ENCODE data around the gene OLFM1. TPM values are rescaled to one million over a fixed set of nuclear protein-coding genes. Genes with fewer than 3 reads are reported as not detected.
"Not testable (repeated sequence)": the region's sequence is repeated elsewhere in the genome, so short reads cannot be mapped to it uniquely, and the experiment has no call there.

The OLFM1 gene
- total RNA-seq, 1 experiment from 2014 or later = 0.42 TPM

GRCh38 chr9:135152614-135153334 lies 65.3 kb downstream of the OLFM1 start:
- DNase-seq (ENCODE audit: low read depth) = no peak

GRCh38 chr9:135154050-135154615 lies 66.7 kb downstream of the OLFM1 start:
- no peak for DNase-seq (ENCODE audit: low read depth)

GRCh38 chr9:135155396-135155795 lies 67.9 kb downstream of the OLFM1 start:
- DNase-seq (ENCODE audit: low read depth) = no peak

GRCh38 chr9:135156525-135157510 lies 69.3 kb downstream of the OLFM1 start:
- DNase-seq (ENCODE audit: low read depth) = peak; percentile 44

- no peak for DNase-seq (ENCODE audit: low read depth)
Observed at GRCh38 chr9:135157856-135158563, 70.5 kb downstream of the OLFM1 start.

GRCh38 chr9:135158564-135158937 lies 71.1 kb downstream of the OLFM1 start:
- no peak for DNase-seq (ENCODE audit: low read depth)

- DNase-seq (ENCODE audit: low read depth) = no peak
Observed at GRCh38 chr9:135159801-135160200, 72.3 kb downstream of the OLFM1 start.

DNA sequence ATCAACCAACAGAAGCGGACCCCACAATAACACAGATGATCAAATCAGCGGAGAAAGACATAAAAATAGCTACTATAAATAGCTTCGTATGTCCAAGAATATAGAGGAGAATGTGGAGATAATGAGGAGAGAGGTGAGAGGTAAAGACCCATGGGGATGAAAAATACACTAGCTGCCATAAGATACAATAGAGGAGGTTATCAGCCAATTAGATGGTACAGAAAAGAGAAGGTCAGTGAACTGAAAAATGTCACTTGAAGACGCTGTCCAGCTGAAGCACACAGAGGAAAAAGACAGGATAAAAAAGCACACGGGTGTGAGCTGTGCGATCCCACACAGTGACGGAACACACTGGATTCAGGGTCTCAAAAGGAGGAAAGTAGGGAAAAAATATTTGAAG lies 73.4 kb downstream of the OLFM1 start:
- no peak for DNase-seq (ENCODE audit: low read depth)

DNA sequence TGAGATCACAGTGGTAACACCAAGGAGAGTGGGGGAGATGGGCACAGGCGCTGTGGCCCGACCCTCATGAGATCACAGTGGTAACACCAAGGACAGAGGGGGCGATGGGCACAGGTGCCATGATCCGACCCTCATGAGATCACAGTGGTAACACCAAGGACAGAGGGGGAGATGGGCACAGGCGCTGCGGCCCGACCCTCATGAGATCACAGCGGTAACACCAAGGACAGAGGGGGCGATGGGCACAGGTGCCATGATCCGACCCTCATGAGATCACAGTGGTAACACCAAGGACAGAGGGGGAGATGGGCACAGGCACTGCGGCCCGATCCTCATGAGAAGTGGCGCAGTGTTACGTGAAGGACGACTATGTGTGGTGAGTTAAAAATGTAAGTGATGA lies 75.1 kb downstream of the OLFM1 start:
- not testable (repeated sequence) for DNase-seq (ENCODE audit: low read depth)

- no peak for DNase-seq (ENCODE audit: low read depth)
Observed at GRCh38 chr9:135163023-135163780, 75.7 kb downstream of the OLFM1 start.

DNA sequence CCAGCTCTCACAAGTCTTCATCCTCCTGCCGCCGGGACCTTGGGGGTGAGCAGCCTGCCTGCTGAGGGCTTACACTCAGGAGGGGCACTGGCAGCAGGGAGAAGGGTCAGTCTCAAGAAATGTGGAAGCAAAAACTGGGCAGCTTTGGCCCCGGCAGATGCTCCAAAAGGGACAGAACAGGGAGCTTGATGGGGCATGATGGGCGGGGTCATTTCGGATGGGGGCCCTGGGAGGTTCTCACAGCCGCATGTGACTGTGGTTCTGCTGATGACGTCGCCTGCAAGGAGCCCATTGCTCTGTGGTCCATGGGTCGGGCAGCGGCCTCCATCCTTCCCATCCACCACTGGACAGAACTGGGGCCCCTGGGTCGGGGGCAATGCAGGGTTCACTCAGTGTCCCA lies 76.6 kb downstream of the OLFM1 start:
- DNase-seq (ENCODE audit: low read depth) = no peak

DNA sequence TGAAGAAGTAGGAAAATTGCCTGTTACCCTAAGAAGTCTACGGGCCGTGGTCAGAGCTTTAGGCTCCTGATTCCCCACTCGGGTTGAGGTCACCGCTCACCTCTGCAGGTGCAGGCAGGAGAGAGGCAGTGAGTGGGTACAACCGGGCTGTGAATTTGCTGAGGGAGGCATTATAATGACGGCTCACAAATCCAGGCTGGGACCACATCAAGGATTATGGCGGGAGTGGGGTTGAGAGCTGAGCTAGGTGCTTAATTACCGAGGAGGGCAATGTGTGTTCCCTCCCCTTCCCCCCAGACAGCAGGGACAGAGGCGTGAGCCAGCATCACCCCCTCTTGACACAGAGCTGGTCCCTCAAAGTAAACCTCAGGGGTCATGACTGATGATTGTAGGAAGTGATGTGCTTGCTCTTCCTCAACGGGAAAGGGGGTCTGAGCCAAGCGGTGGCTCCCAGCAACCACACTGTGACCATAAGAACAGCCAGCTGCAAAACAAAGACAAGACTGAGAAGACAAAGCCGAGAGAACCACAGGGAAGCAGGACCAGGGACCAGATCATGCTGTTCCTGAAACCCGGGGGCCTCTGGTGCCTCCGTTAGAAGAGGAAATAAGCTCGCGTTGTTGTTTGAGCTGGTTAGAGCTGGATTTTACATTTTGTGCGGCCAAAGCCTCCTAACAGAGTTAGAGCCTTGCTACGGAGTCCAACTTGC lies 77.7 kb downstream of the OLFM1 start:
- DNase-seq (ENCODE audit: low read depth) = no peak

GRCh38 chr9:135165756-135166519 lies 78.5 kb downstream of the OLFM1 start:
- DNase-seq (ENCODE audit: low read depth) = no peak

- DNase-seq (ENCODE audit: low read depth) = no peak
Observed at GRCh38 chr9:135166565-135166964, 79.1 kb downstream of the OLFM1 start.

GRCh38 chr9:135167356-135167755 lies 79.9 kb downstream of the OLFM1 start:
- no peak for DNase-seq (ENCODE audit: low read depth)

DNA sequence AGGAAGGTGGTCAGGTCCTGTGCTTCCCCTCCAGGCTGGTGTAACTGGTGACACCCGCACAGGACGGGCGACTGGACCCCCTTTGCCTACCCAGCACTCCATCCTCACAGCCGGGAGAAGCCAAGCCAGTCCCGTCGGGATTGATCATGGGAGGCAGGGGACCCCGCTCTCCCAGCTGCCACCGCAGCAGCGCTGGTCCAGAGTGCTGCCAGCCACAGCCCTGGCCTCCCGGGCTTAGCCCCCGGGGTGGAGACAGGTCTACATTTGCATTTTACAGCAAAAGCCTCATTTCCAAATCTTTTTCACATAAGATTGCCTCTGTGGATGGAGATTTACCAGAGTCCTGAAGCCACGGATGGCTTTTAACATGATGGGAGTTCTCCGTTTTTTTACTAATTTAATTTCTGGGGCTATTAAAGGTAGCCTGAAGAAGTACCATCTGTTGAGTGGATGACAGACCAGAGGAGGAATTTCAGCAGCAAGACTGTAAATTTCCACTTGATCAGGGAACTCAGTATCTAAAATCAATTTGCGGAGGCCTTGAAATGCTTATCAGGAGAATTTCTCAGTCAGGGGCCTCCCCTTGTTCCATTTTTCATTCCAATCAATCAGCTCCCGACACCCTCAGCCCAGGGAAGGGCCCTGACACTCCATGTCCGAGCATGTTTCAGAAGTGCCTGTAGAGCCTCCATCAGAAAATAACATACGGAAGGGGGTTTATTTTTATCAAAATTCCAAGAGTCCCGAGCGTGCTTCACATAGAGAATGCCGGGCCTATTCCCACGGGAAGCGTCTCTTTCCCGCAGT lies 80.6 kb downstream of the OLFM1 start:
- no peak for DNase-seq (ENCODE audit: low read depth)

- no peak for DNase-seq (ENCODE audit: low read depth)
Observed at GRCh38 chr9:135169709-135170226, 82.3 kb downstream of the OLFM1 start.

- no peak for DNase-seq (ENCODE audit: low read depth)
Observed at GRCh38 chr9:135170535-135170934, 83.1 kb downstream of the OLFM1 start.
